ENCODE measurements around the gene ZNF382. TPM values are rescaled to one million over a fixed set of nuclear protein-coding genes. Genes with fewer than 3 reads are reported as not detected.
A peak's percentile ranks its signal among the peaks of the same experiment; 100 is the strongest.

The ZNF382 gene
- 10 to 100 TPM; 10.1 to 10.8 TPM for total RNA-seq

DNA sequence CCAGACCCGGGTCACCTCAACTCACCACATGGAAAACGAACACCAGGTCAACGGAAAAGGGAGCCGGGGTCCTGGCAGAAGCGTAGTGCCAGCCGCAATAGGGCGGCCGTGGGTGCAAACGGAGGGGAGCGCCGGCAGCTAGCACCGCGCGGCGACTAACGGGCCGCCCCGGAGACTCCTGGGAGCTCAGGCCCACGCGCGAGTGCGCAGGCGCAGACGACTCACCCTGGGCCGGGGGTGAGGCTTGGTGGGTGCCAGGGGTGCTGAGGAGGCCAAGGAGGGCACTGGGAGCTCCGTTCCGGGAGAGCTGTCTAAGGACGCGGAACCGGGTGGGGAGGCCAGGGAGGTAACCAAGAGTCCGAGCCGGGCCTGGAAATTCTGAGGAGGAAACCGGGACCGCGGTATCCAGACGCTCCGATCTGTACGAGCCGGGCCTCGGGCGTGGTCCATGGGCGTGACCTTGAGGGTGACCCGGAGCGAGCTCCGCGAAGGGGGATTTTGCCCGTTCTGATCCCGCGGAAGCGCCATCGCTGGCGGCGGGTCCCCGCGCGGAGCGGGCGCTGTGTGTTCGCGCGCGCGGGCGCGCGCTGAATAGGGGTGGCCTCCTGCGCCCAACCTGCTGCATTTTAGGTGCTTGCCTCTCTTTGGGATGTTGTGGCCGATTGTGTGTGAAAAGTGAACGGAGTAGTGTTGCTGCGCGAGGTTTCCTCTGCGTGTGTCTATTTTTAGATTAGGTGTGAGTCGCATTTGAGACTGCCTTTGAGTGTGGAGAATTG lies at the start of gene ZNF382:
ZNF382 (plus strand) TSS at position 213 of the 776 bp plus-strand sequence. CDS start 4,602 bp downstream, outside the sequence.
- Mint-ChIP-seq H3K27ac (peak within 1 kb of the TSS; percentile 98), H3K4me3 (peak within 1 kb of the TSS; percentile 98), H3K4me1 (ENCODE audit: low read depth) (peaks cover 21% of the 10 kb centered on the region), H3K36me3 (ENCODE audit: low read depth) (peaks cover 46% of the 10 kb centered on the region), H3K27me3 (no peaks in the 10 kb centered on the region), H3K9me3 (peaks cover 10% of the 10 kb centered on the region)
- POLR2A ChIA-PET: interaction anchor here (0.6 to 2.9 kb wide), 15 partner anchors 9 to 990 kb away, joined by 3 to 15 read pairs (median 4); partner anchors contain the start of genes ZNF146, ZNF461, ZNF529 and ZNF540
- no peak for TF ChIP-seq CTCF (IDR thresholded peaks at IDR 0.05)
- CTCF ChIA-PET: no interaction called here
- ATAC-seq (peak; percentile 81), DNase-seq (peak; percentile 89)
- intact Hi-C loops (cut with micrococcal nuclease): no loop called here

DNA sequence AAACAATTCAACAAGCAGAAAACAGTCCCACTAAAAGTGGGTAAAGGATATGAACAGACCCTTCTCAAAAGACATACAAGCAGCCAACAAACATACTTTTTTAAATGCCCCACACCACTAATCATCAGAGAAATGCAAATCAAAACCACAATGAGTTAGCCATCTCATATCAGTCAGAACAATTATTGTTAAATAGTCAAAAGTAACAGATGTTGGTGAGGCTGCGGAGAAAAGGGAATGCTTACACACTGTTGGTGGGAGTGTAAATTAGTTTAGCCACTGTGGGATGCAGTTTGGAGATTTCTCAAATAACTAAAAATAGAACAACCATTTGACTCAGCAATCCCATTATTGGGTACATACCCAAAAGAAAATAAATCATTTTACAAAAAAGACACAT lies 40.7 kb upstream of the ZNF382 start:
- H3K27ac Mint-ChIP-seq: no peak overlapping the region
- no peak overlapping the region for H3K4me3 Mint-ChIP-seq
- peaks cover 91% of the 10 kb centered on the region for H3K36me3 Mint-ChIP-seq (ENCODE audit: low read depth)
- ChIA-PET POLR2A (no interaction called here), CTCF (no interaction called here)
- peaks cover 15% of the 10 kb centered on the region for H3K4me1 Mint-ChIP-seq (ENCODE audit: low read depth)
- no peaks in the 10 kb centered on the region for H3K27me3 Mint-ChIP-seq
- TF ChIP-seq CTCF (IDR thresholded peaks at IDR 0.05): no peak
- intact Hi-C loops (cut with micrococcal nuclease): no loop called here
- peaks cover 60% of the 10 kb centered on the region for H3K9me3 Mint-ChIP-seq
- DNase-seq (no peak), ATAC-seq (no peak)

- peaks cover 27% of the 10 kb centered on the region for H3K4me1 Mint-ChIP-seq (ENCODE audit: low read depth)
- H3K4me3 Mint-ChIP-seq: peak overlapping the region; percentile 83
- H3K27me3 Mint-ChIP-seq: no peaks in the 10 kb centered on the region
- H3K9me3 Mint-ChIP-seq: peaks cover 12% of the 10 kb centered on the region
- ChIA-PET CTCF (no interaction called here), POLR2A (interaction anchor here (0.6 to 2.5 kb wide), 7 partner anchors 9 to 357 kb away, joined by 3 to 14 read pairs (median 4); partner anchors contain the start of genes ZNF260 and ZNF382)
- peak overlapping the region; percentile 95 for H3K27ac Mint-ChIP-seq
- H3K36me3 Mint-ChIP-seq (ENCODE audit: low read depth): peaks cover 78% of the 10 kb centered on the region
- DNase-seq (no peak), ATAC-seq (no peak)
- no peak for TF ChIP-seq CTCF (IDR thresholded peaks at IDR 0.05)
- intact Hi-C loops (cut with micrococcal nuclease): no loop called here
These were observed 32.5 kb upstream of the ZNF382 start for GRCh38 chr19:36572593-36573019.

DNA sequence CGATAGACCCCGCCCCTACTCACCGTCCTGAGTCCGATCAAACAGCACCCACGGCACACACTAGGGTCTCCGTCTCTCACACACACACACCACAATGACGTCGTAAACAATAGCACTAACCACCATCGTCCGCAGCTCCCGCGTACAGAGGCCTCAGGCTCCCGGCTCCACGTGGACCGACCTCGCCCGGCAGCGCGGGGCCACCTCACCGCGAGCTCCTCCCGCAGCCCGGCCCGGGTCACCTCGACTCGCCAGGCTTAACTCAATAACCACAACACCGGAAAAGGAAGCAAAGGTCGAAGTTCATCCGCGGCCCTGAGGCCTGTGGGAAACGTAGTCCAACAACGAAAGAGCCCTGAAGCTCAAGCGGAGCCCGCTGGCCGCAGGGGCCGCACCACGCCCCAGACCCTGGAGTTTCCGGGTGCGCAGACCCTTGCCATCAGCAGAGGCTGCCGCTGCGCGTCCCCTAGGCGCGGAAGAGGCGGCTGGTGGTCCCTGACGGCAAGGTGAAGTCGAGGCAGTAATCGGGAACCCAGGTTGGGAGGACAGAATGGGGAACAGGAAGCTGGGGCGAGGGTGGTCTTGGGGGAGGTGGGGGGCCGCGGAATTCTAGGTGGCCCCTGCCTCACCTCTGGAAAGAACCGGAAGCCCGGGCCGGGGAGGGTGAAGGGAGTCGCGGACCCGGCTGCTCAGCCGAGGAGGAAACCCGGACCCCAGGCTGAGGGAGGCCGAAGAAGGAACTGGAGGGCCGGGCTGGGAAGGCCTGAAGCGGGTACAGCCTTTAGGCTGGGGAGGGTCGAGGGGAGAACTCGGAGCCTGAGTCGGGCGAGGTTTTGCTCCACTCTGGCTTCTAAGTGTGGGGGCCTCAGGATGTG lies 31.9 kb upstream of the ZNF382 start, which contains the start of gene ZNF529:
ZNF529 (minus strand) TSS at position 273 of the 875 bp plus-strand sequence. CDS start 946 bp downstream, outside the sequence.
- H3K9me3 Mint-ChIP-seq: peaks cover 6% of the 10 kb centered on the region
- ChIA-PET CTCF (no interaction called here), POLR2A (interaction anchor here (0.8 to 2.5 kb wide), 9 partner anchors 8 to 357 kb away, joined by 3 to 14 read pairs (median 4); partner anchors contain the start of genes ZNF260, ZNF382, ZNF566 and ZNF790)
- no peaks in the 10 kb centered on the region for H3K27me3 Mint-ChIP-seq
- intact Hi-C loops (cut with micrococcal nuclease): no loop called here
- peaks cover 73% of the 10 kb centered on the region for H3K36me3 Mint-ChIP-seq (ENCODE audit: low read depth)
- ATAC-seq: peak; percentile 90
- DNase-seq: peak; percentile 92
- peaks cover 27% of the 10 kb centered on the region for H3K4me1 Mint-ChIP-seq (ENCODE audit: low read depth)
- no peak for TF ChIP-seq CTCF (IDR thresholded peaks at IDR 0.05)
- peak within 1 kb of the TSS; percentile 83 for H3K4me3 Mint-ChIP-seq
- peak within 1 kb of the TSS; percentile 95 for H3K27ac Mint-ChIP-seq

Data from activated CD8-positive, alpha-beta T cell treated with anti-CD3 and anti-CD28 coated beads for 36 hours (primary cell).